ENCODE data around the gene NEMP2.

GRCh38 chr2:190519975-190520767 lies 14.4 kb downstream of the NEMP2 start:
- no peak for TF ChIP-seq CTCF (IDR thresholded peaks at IDR 0.05)
- no peak for TF ChIP-seq POLR2A (IDR thresholded peaks at IDR 0.05)
